ENCODE measurements around the gene ZNF664.

ZNF664 gene

GRCh38 chr12:123972457-123973401 lies at the start of gene ZNF664, which contains the start of gene CCDC92:
TSS of gene ZNF664 (plus strand) at chr12:123973215. CDS start at chr12:124012145, 38,930 bp downstream.
TSS of gene CCDC92 (minus strand) at chr12:123972831. CDS start at chr12:123944305, 28,526 bp downstream.
- peak; percentile 87 to 93 for DNase-seq (ENCODE audit: extremely low read depth in 1 of 2, low read depth in 1 of 2)

GRCh38 chr12:123923927-123924326 lies 49.1 kb upstream of the ZNF664 start:
- DNase-seq (ENCODE audit: extremely low read depth in 1 of 2, low read depth in 1 of 2) = no peak

GRCh38 chr12:123924539-123924938 lies 48.5 kb upstream of the ZNF664 start:
- DNase-seq (ENCODE audit: extremely low read depth in 1 of 2, low read depth in 1 of 2) = no peak

- no peak for DNase-seq (ENCODE audit: extremely low read depth in 1 of 2, low read depth in 1 of 2)
These were observed 44.6 kb upstream of the ZNF664 start for GRCh38 chr12:123928274-123928865.

- no peak for DNase-seq (ENCODE audit: extremely low read depth in 1 of 2, low read depth in 1 of 2)
These were observed 44.1 kb upstream of the ZNF664 start for GRCh38 chr12:123928897-123929296.

- no peak for DNase-seq (ENCODE audit: extremely low read depth in 1 of 2, low read depth in 1 of 2)
These were observed 43.0 kb upstream of the ZNF664 start for GRCh38 chr12:123929946-123930583.

- DNase-seq (ENCODE audit: extremely low read depth in 1 of 2, low read depth in 1 of 2) = peak in 1 of 2 donors; percentile 28
These were observed 41.2 kb upstream of the ZNF664 start for GRCh38 chr12:123931686-123932321.

- no peak for DNase-seq (ENCODE audit: extremely low read depth in 1 of 2, low read depth in 1 of 2)
These were observed 39.8 kb upstream of the ZNF664 start for GRCh38 chr12:123933214-123933613.

- no peak for DNase-seq (ENCODE audit: extremely low read depth in 1 of 2, low read depth in 1 of 2)
These were observed 38.9 kb upstream of the ZNF664 start for GRCh38 chr12:123934016-123934620.

- DNase-seq (ENCODE audit: extremely low read depth in 1 of 2, low read depth in 1 of 2) = no peak
These were observed 38.2 kb upstream of the ZNF664 start for GRCh38 chr12:123934829-123935228.

GRCh38 chr12:123935956-123936355 lies 37.1 kb upstream of the ZNF664 start:
- no peak for DNase-seq (ENCODE audit: extremely low read depth in 1 of 2, low read depth in 1 of 2)

- no peak for DNase-seq (ENCODE audit: extremely low read depth in 1 of 2, low read depth in 1 of 2)
These were observed 36.5 kb upstream of the ZNF664 start for GRCh38 chr12:123936471-123936870.

GRCh38 chr12:123936956-123937706 lies 35.9 kb upstream of the ZNF664 start:
- no peak for DNase-seq (ENCODE audit: extremely low read depth in 1 of 2, low read depth in 1 of 2)

- peak; percentile 11 to 40 for DNase-seq (ENCODE audit: extremely low read depth in 1 of 2, low read depth in 1 of 2)
These were observed 35.1 kb upstream of the ZNF664 start for GRCh38 chr12:123937707-123938591.

GRCh38 chr12:123938679-123939480 lies 34.1 kb upstream of the ZNF664 start:
- no peak for DNase-seq (ENCODE audit: extremely low read depth in 1 of 2, low read depth in 1 of 2)

GRCh38 chr12:123939716-123940626 lies 33.0 kb upstream of the ZNF664 start:
- DNase-seq (ENCODE audit: extremely low read depth in 1 of 2, low read depth in 1 of 2) = no peak

GRCh38 chr12:123940627-123940966 lies 32.4 kb upstream of the ZNF664 start:
- DNase-seq (ENCODE audit: extremely low read depth in 1 of 2, low read depth in 1 of 2) = no peak
